Measurements from ENCODE around the gene CIT. TPM values are rescaled to one million over a fixed set of nuclear protein-coding genes. Genes with fewer than 3 reads are reported as not detected.

The CIT gene
- polyA plus RNA-seq, 1 experiment, result 14.5 TPM

GRCh38 chr12:119770146-119770545 is 107.0 kb downstream of the CIT start:
- DNase-seq (ENCODE audit: low read depth), result no peak
- peaks cover 2% of the 10 kb centered on the region for H3K36me3 ChIP-seq (ENCODE audit: control insufficient read depth, insufficient read depth, low read length)
- ChIA-PET CTCF (no interaction called here), POLR2A (no interaction called here)
- H3K27me3 ChIP-seq (ENCODE audit: control insufficient read depth, insufficient read depth, low read length), result no peaks in the 10 kb centered on the region
- H3K4me3 ChIP-seq (ENCODE audit: low read depth, low read length), result no peak overlapping the region
- TF ChIP-seq, protein P1, sequence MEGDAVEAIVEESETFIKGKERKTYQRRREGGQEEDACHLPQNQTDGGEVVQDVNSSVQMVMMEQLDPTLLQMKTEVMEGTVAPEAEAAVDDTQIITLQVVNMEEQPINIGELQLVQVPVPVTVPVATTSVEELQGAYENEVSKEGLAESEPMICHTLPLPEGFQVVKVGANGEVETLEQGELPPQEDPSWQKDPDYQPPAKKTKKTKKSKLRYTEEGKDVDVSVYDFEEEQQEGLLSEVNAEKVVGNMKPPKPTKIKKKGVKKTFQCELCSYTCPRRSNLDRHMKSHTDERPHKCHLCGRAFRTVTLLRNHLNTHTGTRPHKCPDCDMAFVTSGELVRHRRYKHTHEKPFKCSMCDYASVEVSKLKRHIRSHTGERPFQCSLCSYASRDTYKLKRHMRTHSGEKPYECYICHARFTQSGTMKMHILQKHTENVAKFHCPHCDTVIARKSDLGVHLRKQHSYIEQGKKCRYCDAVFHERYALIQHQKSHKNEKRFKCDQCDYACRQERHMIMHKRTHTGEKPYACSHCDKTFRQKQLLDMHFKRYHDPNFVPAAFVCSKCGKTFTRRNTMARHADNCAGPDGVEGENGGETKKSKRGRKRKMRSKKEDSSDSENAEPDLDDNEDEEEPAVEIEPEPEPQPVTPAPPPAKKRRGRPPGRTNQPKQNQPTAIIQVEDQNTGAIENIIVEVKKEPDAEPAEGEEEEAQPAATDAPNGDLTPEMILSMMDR (IDR thresholded peaks at IDR 0.05; ENCODE audit: insufficient read depth, low read depth, low read length), result no peak

DNA sequence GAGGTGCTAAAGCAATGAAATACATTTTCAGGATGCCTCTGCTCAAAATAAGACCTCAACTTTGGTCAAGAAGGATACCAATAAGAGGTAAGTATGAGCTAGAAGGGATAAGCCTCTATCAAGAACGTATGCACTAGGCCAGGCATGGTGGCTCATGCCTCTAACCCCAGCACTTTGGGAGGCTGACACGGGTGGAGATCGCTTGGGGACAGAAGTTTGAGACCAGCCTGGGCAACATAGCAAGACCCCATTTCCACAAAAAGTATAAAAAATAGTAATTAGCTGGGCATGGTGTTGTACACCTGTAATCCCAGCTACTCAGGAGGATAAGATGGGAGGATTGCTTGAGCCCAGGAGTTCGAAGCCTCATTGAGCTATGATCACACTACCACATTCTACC is 114.5 kb downstream of the CIT start:
- ChIA-PET POLR2A (no interaction called here), CTCF (interaction anchor here (1.4 to 1.7 kb wide), 2 partner anchors 18 to 20 kb away, joined by 4 to 6 read pairs; no protein-coding TSS in a partner anchor)
- Histone ChIP-seq H3K4me3 (ENCODE audit: low read depth, low read length) (no peak overlapping the region), H3K36me3 (ENCODE audit: control insufficient read depth, insufficient read depth, low read length) (no peaks in the 10 kb centered on the region), H3K27me3 (ENCODE audit: control insufficient read depth, insufficient read depth, low read length) (no peaks in the 10 kb centered on the region)
- TF ChIP-seq, protein P1 (IDR thresholded peaks at IDR 0.05; ENCODE audit: insufficient read depth, low read depth, low read length), result no peak
- DNase-seq (ENCODE audit: low read depth), result no peak

DNA sequence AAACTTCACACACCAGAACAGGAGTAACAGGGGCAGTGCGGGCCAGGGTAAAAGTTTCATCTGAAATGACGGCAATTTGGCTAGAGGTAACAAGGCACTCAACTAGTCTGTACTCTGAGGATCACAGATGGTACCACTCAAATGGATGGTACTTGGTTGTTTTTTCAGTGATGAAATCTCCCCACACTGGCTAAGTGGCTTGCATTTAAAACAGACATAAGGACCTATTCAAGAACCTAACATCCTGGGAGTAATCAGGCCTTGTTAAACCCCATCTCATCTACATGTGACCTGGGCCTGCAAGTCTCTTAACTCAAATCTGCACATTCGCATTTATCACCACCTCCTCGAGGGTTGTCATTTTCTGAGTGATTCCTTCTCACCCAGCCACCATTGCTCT is 118.4 kb downstream of the CIT start:
- DNase-seq (ENCODE audit: low read depth), result no peak
- Histone ChIP-seq H3K36me3 (ENCODE audit: control insufficient read depth, insufficient read depth, low read length) (no peaks in the 10 kb centered on the region; the same call in 1 of the 2 replicates), H3K27me3 (ENCODE audit: control insufficient read depth, insufficient read depth, low read length) (no peaks in the 10 kb centered on the region), H3K4me3 (ENCODE audit: low read depth, low read length) (no peak overlapping the region)
- POLR2A ChIA-PET, result no interaction called here
- TF ChIP-seq, protein P1 (IDR thresholded peaks at IDR 0.05; ENCODE audit: insufficient read depth, low read depth, low read length), result no peak
- CTCF ChIA-PET, result interaction anchor here (2.1 kb wide), 1 partner anchor 22 kb away, joined by 8 read pairs; no protein-coding TSS in a partner anchor

- CTCF ChIA-PET, result interaction anchor here (1.0 to 2.1 kb wide), 2 partner anchors 22 to 23 kb away, joined by 3 to 8 read pairs; no protein-coding TSS in a partner anchor
- Histone ChIP-seq H3K4me3 (ENCODE audit: low read depth, low read length) (no peak overlapping the region), H3K36me3 (ENCODE audit: control insufficient read depth, insufficient read depth, low read length) (no peaks in the 10 kb centered on the region; the same call in 1 of the 2 replicates), H3K27me3 (ENCODE audit: control insufficient read depth, insufficient read depth, low read length) (no peaks in the 10 kb centered on the region)
- DNase-seq (ENCODE audit: low read depth), result no peak
- POLR2A ChIA-PET, result no interaction called here
- TF ChIP-seq, protein P1 (IDR thresholded peaks at IDR 0.05; ENCODE audit: insufficient read depth, low read depth, low read length), result no peak
These were observed 118.9 kb downstream of the CIT start for GRCh38 chr12:119758234-119758633.

GRCh38 chr12:119751961-119752360 is 125.2 kb downstream of the CIT start:
- no peak for DNase-seq (ENCODE audit: low read depth)
- TF ChIP-seq, protein P1 (IDR thresholded peaks at IDR 0.05; ENCODE audit: insufficient read depth, low read depth, low read length), result no peak
- H3K27me3 ChIP-seq (ENCODE audit: control insufficient read depth, insufficient read depth, low read length), result no peaks in the 10 kb centered on the region
- CTCF ChIA-PET, result interaction anchor here (0.6 to 1.5 kb wide), 4 partner anchors 15 to 93 kb away, joined by 3 to 15 read pairs (median 4); no protein-coding TSS in a partner anchor
- POLR2A ChIA-PET, result no interaction called here
- H3K4me3 ChIP-seq (ENCODE audit: low read depth, low read length), result no peak overlapping the region
- H3K36me3 ChIP-seq (ENCODE audit: control insufficient read depth, insufficient read depth, low read length), result peaks cover 1% of the 10 kb centered on the region

All from BJ (cell line).